ENCODE data around the gene FBRSL1. TPM values are rescaled to one million over a fixed set of nuclear protein-coding genes. Genes with fewer than 3 reads are reported as not detected.

FBRSL1 gene
- total RNA-seq, 4 donors from 2014 or later = 13.8 to 31.5 (median 16.1) TPM

DNA sequence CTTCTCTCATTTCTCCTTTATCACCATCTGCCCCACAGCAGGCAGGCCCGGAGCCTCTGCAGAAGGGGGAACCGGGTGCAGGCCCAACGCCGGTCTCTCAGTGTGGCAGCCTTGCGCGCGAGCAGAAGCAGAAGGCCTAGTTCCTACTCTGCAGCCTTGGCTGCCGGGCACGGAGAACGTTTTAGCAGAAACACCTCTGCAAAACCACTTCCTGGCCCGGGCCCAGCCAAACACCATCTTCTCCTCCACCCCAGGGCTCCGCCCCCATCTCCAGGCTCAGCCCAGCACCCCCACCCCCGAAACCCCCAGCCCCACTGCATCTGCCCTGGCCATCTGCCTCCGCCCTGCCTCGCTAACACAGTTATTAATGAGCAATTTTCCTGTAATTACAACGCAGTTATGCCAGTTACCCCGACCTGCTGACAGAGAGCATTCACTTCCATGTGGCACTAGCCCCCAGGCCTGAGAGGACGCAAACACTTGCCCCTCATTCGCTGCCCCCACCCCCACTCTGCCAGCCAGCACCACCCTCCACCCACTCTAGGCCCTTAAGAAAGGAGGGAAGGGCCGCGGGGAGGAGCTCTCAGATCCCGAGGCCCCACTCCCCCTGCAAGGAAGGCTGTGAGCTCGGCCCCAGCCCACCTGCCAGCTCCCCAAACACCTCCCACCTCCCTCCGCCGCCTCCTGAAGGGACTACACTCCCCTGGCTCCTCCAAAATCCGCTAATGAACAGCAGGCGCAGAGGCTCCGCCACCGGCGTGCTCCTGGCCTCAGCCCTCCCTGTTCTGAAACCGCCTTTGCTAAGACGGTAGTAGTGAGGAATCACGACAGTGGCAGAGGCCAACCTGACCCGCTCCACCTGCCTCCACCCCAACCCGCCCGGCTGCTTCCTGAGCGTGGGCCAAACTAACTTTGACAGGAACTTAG, 44.7 kb upstream of the FBRSL1 start:
- Histone ChIP-seq H3K9me3 (peaks cover 0 to 3% (median 0%) of the 10 kb centered on the region in 4 donors), H3K27ac (peak overlapping the region in 2 of 4 donors; percentile 56 to 81), H3K36me3 (no peaks in the 10 kb centered on the region), H3K4me1 (peaks cover 0 to 11% (median 0%) of the 10 kb centered on the region in 4 donors), H3K4me3 (peak overlapping the region in 3 of 4 donors; percentile 14 to 35 (median 18)), H3K27me3 (peaks cover 0 to 13% of the 10 kb centered on the region in 2 donors)
- WGBS, 2 donors = 47 to 55% methylated on average over 37 of the region's 37 CpGs
- peak in 1 of 2 donors; percentile 17 for DNase-seq (ENCODE audit: low spot score in 2 of 2)
- TF ChIP-seq POLR2A (IDR thresholded peaks at IDR 0.05) (no peak), EP300 (IDR thresholded peaks at IDR 0.05) (no peak), CTCF (IDR thresholded peaks at IDR 0.05) (no peak)

GRCh38 chr12:132445884-132446632, 43.9 kb upstream of the FBRSL1 start:
- peak overlapping the region in 2 of 4 donors; percentile 14 to 35 for H3K4me3 ChIP-seq
- no peaks in the 10 kb centered on the region for H3K36me3 ChIP-seq
- DNase-seq (ENCODE audit: low spot score in 2 of 2) = no peak
- H3K27me3 ChIP-seq = peaks cover 0 to 19% of the 10 kb centered on the region in 2 donors
- H3K27ac ChIP-seq = peak overlapping the region in 2 of 4 donors; percentile 56 to 81
- peaks cover 0 to 16% (median 0%) of the 10 kb centered on the region in 4 donors for H3K4me1 ChIP-seq
- no peak for TF ChIP-seq POLR2A (IDR thresholded peaks at IDR 0.05)
- no peak for TF ChIP-seq CTCF (IDR thresholded peaks at IDR 0.05)
- no peak for TF ChIP-seq EP300 (IDR thresholded peaks at IDR 0.05)
- H3K9me3 ChIP-seq = peaks cover 0 to 3% (median 0%) of the 10 kb centered on the region in 4 donors
- 61 to 77% methylated on average over 33 to 39 of the region's 39 CpGs for WGBS, 2 donors

DNA sequence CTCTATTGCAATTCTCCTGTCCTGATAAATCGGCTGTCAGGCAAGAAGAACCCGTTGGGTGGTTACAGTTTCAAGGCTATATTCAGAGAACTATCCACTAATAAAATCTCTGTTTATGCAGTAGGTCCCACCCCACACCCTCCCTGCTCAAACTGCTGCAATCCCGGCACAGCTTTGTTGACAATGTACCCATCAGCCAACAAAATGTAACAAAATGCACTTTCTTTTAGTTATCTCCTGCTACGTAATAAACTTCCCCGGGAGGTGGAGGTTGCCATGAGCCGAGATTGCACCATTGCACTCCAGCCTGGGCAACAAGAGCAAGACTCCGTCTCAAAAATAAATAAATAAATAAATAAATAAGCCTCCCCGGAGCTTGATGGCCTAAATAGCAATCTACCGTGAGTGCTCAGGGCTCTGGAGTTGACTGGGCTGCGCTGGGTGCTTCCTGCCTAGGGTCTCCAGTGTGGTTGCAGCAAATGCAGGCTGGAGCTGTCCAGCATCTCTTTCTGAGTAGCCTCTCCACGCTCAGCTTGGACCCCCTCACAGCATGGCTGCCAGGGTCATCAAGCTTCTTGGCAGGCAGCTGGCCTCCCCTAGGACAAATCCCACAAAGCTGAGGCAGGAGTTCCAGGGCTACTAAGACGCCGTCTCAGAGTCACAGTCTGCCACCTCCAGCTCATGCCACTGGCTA, 43.2 kb upstream of the FBRSL1 start:
- peak overlapping the region in 1 of 4 donors; percentile 35 for H3K4me3 ChIP-seq
- H3K27me3 ChIP-seq = peaks cover 0 to 25% of the 10 kb centered on the region in 2 donors
- H3K4me1 ChIP-seq = peaks cover 0 to 19% (median 0%) of the 10 kb centered on the region in 4 donors
- 81 to 88% methylated on average over 11 to 13 of the region's 13 CpGs for WGBS, 2 donors
- H3K36me3 ChIP-seq = no peaks in the 10 kb centered on the region
- H3K9me3 ChIP-seq = peaks cover 0 to 3% (median 0%) of the 10 kb centered on the region in 4 donors
- H3K27ac ChIP-seq = no peak overlapping the region
- no peak for TF ChIP-seq POLR2A (IDR thresholded peaks at IDR 0.05)
- no peak for TF ChIP-seq EP300 (IDR thresholded peaks at IDR 0.05)
- no peak for TF ChIP-seq CTCF (IDR thresholded peaks at IDR 0.05)
- no peak for DNase-seq (ENCODE audit: low spot score in 2 of 2)

DNA sequence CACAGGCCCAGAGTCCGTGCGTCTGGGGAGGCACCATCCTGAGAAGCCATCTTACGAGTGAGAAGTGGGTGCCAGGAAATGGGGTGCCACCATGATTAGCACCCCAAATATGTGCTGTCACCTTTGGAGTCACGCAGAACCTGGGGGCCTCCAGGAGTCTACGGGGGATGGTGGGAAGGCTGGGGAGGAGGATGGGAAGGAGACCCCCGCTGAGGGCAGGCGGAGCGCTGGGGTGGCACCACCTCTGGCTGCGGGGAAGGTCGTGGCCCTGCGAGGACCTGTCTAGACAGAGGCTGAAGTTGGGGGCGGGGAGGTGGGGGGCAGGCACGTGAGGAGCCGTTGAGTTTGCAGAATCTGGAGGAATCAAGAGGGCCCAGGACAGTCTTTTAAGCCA, 42.6 kb upstream of the FBRSL1 start:
- peaks cover 0 to 3% (median 0%) of the 10 kb centered on the region in 4 donors for H3K9me3 ChIP-seq
- peaks cover 0 to 19% (median 0%) of the 10 kb centered on the region in 4 donors for H3K4me1 ChIP-seq
- H3K4me3 ChIP-seq = no peak overlapping the region
- peaks cover 0 to 24% of the 10 kb centered on the region in 2 donors for H3K27me3 ChIP-seq
- H3K27ac ChIP-seq = no peak overlapping the region
- 86 to 93% methylated on average over 14 of the region's 14 CpGs for WGBS, 2 donors
- TF ChIP-seq EP300 (IDR thresholded peaks at IDR 0.05) (no peak), CTCF (IDR thresholded peaks at IDR 0.05) (no peak), POLR2A (IDR thresholded peaks at IDR 0.05) (no peak)
- no peak for DNase-seq (ENCODE audit: low spot score in 2 of 2)
- H3K36me3 ChIP-seq = no peaks in the 10 kb centered on the region
